Osteoblast (primary cell): ENCODE measurements around the gene ZC3H4. TPM values are rescaled to one million over a fixed set of nuclear protein-coding genes. Genes with fewer than 3 reads are reported as not detected.

Experiments used
- DNase-seq: peaks from one replicate; pipeline ENCODE4 v3.0.0; 2011; ENCODE audit warnings: low spot score, mixed read lengths; ENCODE audit not compliant: insufficient read length; ENCODE audit errors: missing footprints
- H2AFZ ChIP-seq: 2 replicates; pipeline ENCODE4 v1.6.0; 2011; ENCODE audit warnings: mild to moderate bottlenecking, low read length
- H3K27ac ChIP-seq: 2 replicates; pipeline ENCODE4 v1.5.1; 2011; ENCODE audit warnings: mild to moderate bottlenecking, low read depth, low read length, moderate library complexity
- H3K27me3 ChIP-seq: 2 replicates; pipeline ENCODE4 v1.6.0; 2012; ENCODE audit warnings: mild to moderate bottlenecking, control low read depth, inconsistent platforms, low read length, moderate library complexity; ENCODE audit not compliant: insufficient read depth
- H3K36me3 ChIP-seq: 2 replicates; pipeline ENCODE4 v1.5.1; 2011; ENCODE audit warnings: mild to moderate bottlenecking, low read length, control low read depth, moderate library complexity; ENCODE audit not compliant: insufficient read depth
- H3K4me1 ChIP-seq: 2 replicates; pipeline ENCODE4 v1.5.1; 2011; ENCODE audit warnings: mild to moderate bottlenecking, low read length, control low read depth, moderate library complexity; ENCODE audit not compliant: insufficient read depth
- H3K4me2 ChIP-seq: 2 replicates; pipeline ENCODE4 v1.6.0; 2011; ENCODE audit warnings: mild to moderate bottlenecking, low read length; ENCODE audit not compliant: insufficient read depth
- H3K4me3 ChIP-seq: fragments of 200-600 bp; sonication (generic); 3 replicates; pipeline ENCODE4 v1.5.1; 2012; ENCODE audit warnings: mild to moderate bottlenecking, low read length, inconsistent platforms; ENCODE audit not compliant: insufficient read depth
- H3K79me2 ChIP-seq: 2 replicates; pipeline ENCODE4 v1.6.0; 2012; ENCODE audit warnings: mild to moderate bottlenecking, low read length, control low read depth, inconsistent platforms; ENCODE audit not compliant: insufficient read depth
- H3K9me3 ChIP-seq: 2 replicates; pipeline ENCODE4 v1.5.1; 2011; ENCODE audit warnings: low read depth, low read length, control low read depth
- H4K20me1 ChIP-seq: 2 replicates; pipeline ENCODE4 v1.6.0; 2012; ENCODE audit warnings: mild to moderate bottlenecking, low read length, control low read depth; ENCODE audit not compliant: insufficient read depth
- CTCF ChIP-seq: IDR thresholded peaks from 2 replicates; pipeline ENCODE4 v1.5.1; 2011; ENCODE audit warnings: mild to moderate bottlenecking, low read depth, low read length, moderate library complexity; ENCODE audit errors: extremely low read depth
- total RNA-seq: library from RNA; depleted of rRNA; stranded (reverse); fragments of >200 nt; gene quantifications from 2 replicates; pipeline ENCODE4 v1.2.3, GENCODE V29; 2012

The ZC3H4 gene
- total RNA-seq, 1 donor: 14.1 TPM

- no peak for DNase-seq
- H3K27ac ChIP-seq: peak overlapping the region; percentile 100
- H3K79me2 ChIP-seq: peaks cover 32% of the 10 kb centered on the region
- H3K4me1 ChIP-seq: peaks cover 40% of the 10 kb centered on the region
- H3K27me3 ChIP-seq: no peaks in the 10 kb centered on the region
- H2AFZ ChIP-seq: no peak overlapping the region
- H3K4me2 ChIP-seq: peak overlapping the region; percentile 97
- TF ChIP-seq CTCF: no peak
- peaks cover 6% of the 10 kb centered on the region for H3K36me3 ChIP-seq
- H3K4me3 ChIP-seq: peak overlapping the region; percentile 88
- H4K20me1 ChIP-seq: no peaks in the 10 kb centered on the region
- H3K9me3 ChIP-seq: no peaks in the 10 kb centered on the region
Observed at GRCh38 chr19:47111682-47112165, 1.9 kb downstream of the ZC3H4 start.

GRCh38 chr19:47111006-47111621, 2.5 kb downstream of the ZC3H4 start:
- TF ChIP-seq CTCF: no peak
- peaks cover 34% of the 10 kb centered on the region for H3K79me2 ChIP-seq
- H4K20me1 ChIP-seq: peaks cover 1% of the 10 kb centered on the region
- peaks cover 45% of the 10 kb centered on the region for H3K4me1 ChIP-seq
- H3K27ac ChIP-seq: peak overlapping the region; percentile 100
- no peak for DNase-seq
- no peaks in the 10 kb centered on the region for H3K9me3 ChIP-seq
- H3K36me3 ChIP-seq: peaks cover 6% of the 10 kb centered on the region
- peak overlapping the region; percentile 97 for H3K4me2 ChIP-seq
- H2AFZ ChIP-seq: no peak overlapping the region
- H3K27me3 ChIP-seq: no peaks in the 10 kb centered on the region
- H3K4me3 ChIP-seq: peak overlapping the region; percentile 88

GRCh38 chr19:47110521-47111005, 3.0 kb downstream of the ZC3H4 start:
- TF ChIP-seq CTCF: no peak
- H3K27me3 ChIP-seq: no peaks in the 10 kb centered on the region
- peaks cover 10% of the 10 kb centered on the region for H3K36me3 ChIP-seq
- H3K27ac ChIP-seq: peak overlapping the region; percentile 100
- H2AFZ ChIP-seq: no peak overlapping the region
- peaks cover 49% of the 10 kb centered on the region for H3K4me1 ChIP-seq
- peaks cover 5% of the 10 kb centered on the region for H4K20me1 ChIP-seq
- H3K79me2 ChIP-seq: peaks cover 40% of the 10 kb centered on the region
- peak overlapping the region; percentile 97 for H3K4me2 ChIP-seq
- DNase-seq: no peak
- H3K4me3 ChIP-seq: peak overlapping the region; percentile 88
- no peaks in the 10 kb centered on the region for H3K9me3 ChIP-seq

GRCh38 chr19:47109541-47110375, 3.8 kb downstream of the ZC3H4 start:
- H4K20me1 ChIP-seq: peaks cover 5% of the 10 kb centered on the region
- H2AFZ ChIP-seq: no peak overlapping the region
- no peaks in the 10 kb centered on the region for H3K9me3 ChIP-seq
- no peaks in the 10 kb centered on the region for H3K27me3 ChIP-seq
- peaks cover 15% of the 10 kb centered on the region for H3K36me3 ChIP-seq
- H3K4me1 ChIP-seq: peaks cover 49% of the 10 kb centered on the region
- peak overlapping the region; percentile 100 for H3K27ac ChIP-seq
- no peak for TF ChIP-seq CTCF
- peak overlapping the region; percentile 97 for H3K4me2 ChIP-seq
- H3K79me2 ChIP-seq: peaks cover 48% of the 10 kb centered on the region
- DNase-seq: no peak
- peak overlapping the region; percentile 88 for H3K4me3 ChIP-seq
